GM12864 (cell line): ENCODE data around the gene ELMO2.

Source experiments
- DNase-seq: peaks from one replicate; pipeline ENCODE4 v3.0.0-alpha.2; 2011; ENCODE audit warnings: low read depth
- H3K4me3 ChIP-seq: 2 replicates; pipeline ENCODE4 v1.5.1; 2011; ENCODE audit warnings: mild to moderate bottlenecking, low read depth, low read length, control low read depth
- CTCF ChIP-seq: IDR thresholded peaks from 2 replicates; pipeline ENCODE4 v1.5.1; 2011; ENCODE audit warnings: low read depth, mild to moderate bottlenecking, moderate library complexity, low read length, control low read depth, inconsistent platforms; ENCODE audit errors: missing control alignments

Gene ELMO2

GRCh38 chr20:46356195-46357029, 50.0 kb downstream of the ELMO2 start:
- TF ChIP-seq CTCF: no peak
- no peak overlapping the region for H3K4me3 ChIP-seq
- no peak for DNase-seq

GRCh38 chr20:46355778-46356177, 50.6 kb downstream of the ELMO2 start:
- TF ChIP-seq CTCF: no peak
- no peak overlapping the region for H3K4me3 ChIP-seq
- no peak for DNase-seq

- no peak for TF ChIP-seq CTCF
- DNase-seq: no peak
- no peak overlapping the region for H3K4me3 ChIP-seq
Observed at GRCh38 chr20:46354920-46355654, 51.3 kb downstream of the ELMO2 start.

GRCh38 chr20:46354207-46354555, 52.2 kb downstream of the ELMO2 start:
- no peak overlapping the region for H3K4me3 ChIP-seq
- no peak for DNase-seq
- no peak for TF ChIP-seq CTCF

GRCh38 chr20:46353500-46354206, 52.8 kb downstream of the ELMO2 start:
- TF ChIP-seq CTCF: no peak
- no peak for DNase-seq
- H3K4me3 ChIP-seq: no peak overlapping the region

GRCh38 chr20:46352370-46352938, 54.0 kb downstream of the ELMO2 start:
- TF ChIP-seq CTCF: no peak
- no peak overlapping the region for H3K4me3 ChIP-seq
- no peak for DNase-seq
